Ovary (tissue), 3 donors: ENCODE measurements around the gene ENTPD8.

Experiments used
- CTCF ChIP-seq, 3 donors: fragments of 450-650 bp in 2 of 3; fragments of 200-600 bp in 1 of 3; IDR thresholded peaks; one replicate each; pipeline versions ENCODE4 v1.5.1 to v1.8.0; 2016 to 2022; ENCODE audit warnings: antibody characterized with exemption in 3 of 3, mild to moderate bottlenecking in 1 of 3
- EP300 ChIP-seq: sonication (generic); formaldehyde crosslinking; IDR thresholded peaks from one replicate; pipeline ENCODE4 v1.6.1; 2017; ENCODE audit warnings: antibody characterized with exemption
- POLR2A ChIP-seq: fragments of 450-650 bp; IDR thresholded peaks from one replicate; pipeline ENCODE4 v1.6.1; 2017; ENCODE audit warnings: antibody characterized with exemption, mild to moderate bottlenecking, moderate library complexity
- donor health status: DM: no; HTN: no; CAD: no.

DNA sequence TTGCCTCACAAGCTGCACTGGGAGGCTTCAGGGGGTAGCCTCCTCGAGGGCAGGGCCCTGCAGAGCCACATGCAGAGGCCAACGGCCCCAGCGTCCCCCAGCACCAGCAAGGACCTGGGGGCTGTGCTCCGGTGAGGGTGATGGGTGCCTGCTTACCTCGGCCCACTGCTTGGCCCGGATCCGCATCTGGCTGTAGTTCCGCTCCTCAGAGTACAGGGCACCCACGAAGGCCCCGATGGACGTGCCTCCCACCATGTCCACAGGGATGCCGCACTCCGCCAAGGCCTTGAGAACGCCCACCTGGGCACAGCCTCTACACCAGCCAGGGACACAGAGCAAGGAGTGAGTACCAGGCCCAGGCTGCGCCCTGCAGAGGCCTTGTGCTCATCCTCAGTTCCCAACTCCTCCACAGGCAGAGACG lies 26.0 kb upstream of the ENTPD8 start:
- TF ChIP-seq CTCF (IDR thresholded peaks at IDR 0.05) (no peak), POLR2A (no peak), EP300 (no peak)
